A549 (cell line): Measurements from ENCODE around the gene ZNF865. TPM values are rescaled to one million over a fixed set of nuclear protein-coding genes. Genes with fewer than 3 reads are reported as not detected.

Experiments
- ATAC-seq, 2 experiments: fragments of 200-7000 bp in 1 of 2; fragments of >200 bp in 1 of 2; cut with Nextera tagmentation in 1 of 2; cut with Tn5 transposase in 1 of 2; 3 replicates each; pipeline versions ENCODE4 v1.8.0 to v1.9.1; 2018 to 2020; ENCODE audit warnings: mild to moderate bottlenecking in 1 of 2, moderate library complexity in 1 of 2
- CTCF ChIA-PET: fragments of 300-600 bp; sonication (Branson Sonifier 250); formaldehyde crosslinking; extraction: SDS; loops from one replicate; lab custom pipeline; 2021; ENCODE audit warnings: antibody characterized with exemption, inconsistent platforms; lab: Yijun Ruan, JAX
- POLR2A ChIA-PET: fragments of 350-600 bp; formaldehyde crosslinking; extraction: SDS; loops from one replicate; lab custom pipeline; 2021; ENCODE audit warnings: antibody characterized with exemption, inconsistent platforms; lab: Yijun Ruan, JAX
- DNase-seq, 2 experiments: peaks; one replicate each; pipeline versions ENCODE4 v3.0.0 to v3.0.0-alpha.2; 2011 to 2016; ENCODE audit warnings: low read depth in 1 of 2, low spot score in 1 of 2
- FAIRE-seq: peaks from 2 replicates; lab custom pipeline; 2011; peaks lifted over from hg19 to GRCh38; lab: Jason Lieb, UNC
- H3K27ac ChIP-seq, 2 experiments: fragments of >200 bp; sonication (Bioruptor Twin); formaldehyde crosslinking; 3 replicates each; pipeline ENCODE4 v1.5.1; 2016 to 2017
- H3K4me1 ChIP-seq: fragments of >200 bp; sonication (Bioruptor Twin); formaldehyde crosslinking; 3 replicates; pipeline ENCODE4 v1.6.1; 2016
- H3K4me2 ChIP-seq: fragments of >200 bp; sonication (Bioruptor Twin); formaldehyde crosslinking; 3 replicates; pipeline ENCODE4 v1.6.1; 2016
- H3K4me3 ChIP-seq: fragments of >200 bp; sonication (Bioruptor Twin); formaldehyde crosslinking; 3 replicates; pipeline ENCODE4 v1.5.1; 2016
- H3K9me3 ChIP-seq: fragments of >200 bp; sonication (Bioruptor Twin); formaldehyde crosslinking; 3 replicates; pipeline ENCODE4 v1.6.1; 2016
- EHF ChIP-seq: fragments of 250-450 bp; sonication (Bioruptor Pico); IDR thresholded peaks from 2 replicates; pipeline ENCODE4 v1.5.0; 2020; ENCODE audit warnings: mild to moderate bottlenecking
- EHMT2 ChIP-seq: fragments of 200-600 bp; sonication (generic); IDR thresholded peaks from 2 replicates; pipeline ENCODE4 v1.6.1; 2016; ENCODE audit warnings: antibody characterized with exemption, low read depth, mild to moderate bottlenecking, moderate library complexity
- FOSB ChIP-seq: fragments of 250-450 bp; sonication (Bioruptor Pico); IDR thresholded peaks from 2 replicates; pipeline ENCODE4 v1.5.0; 2020; ENCODE audit warnings: mild to moderate bottlenecking, moderate library complexity
- FOSL2 ChIP-seq, 2 experiments: fragments of 450-650 bp in 1 of 2; fragments of >200 bp in 1 of 2; sonication (Bioruptor Twin) in 1 of 2; formaldehyde crosslinking; IDR thresholded peaks; 2 replicates each; pipeline versions ENCODE4 v1.5.0 to v1.6.1; 2016 to 2020; ENCODE audit warnings: mild to moderate bottlenecking in 1 of 2, moderate library complexity in 1 of 2
- FOXS1 ChIP-seq: fragments of 250-450 bp; sonication (Bioruptor Pico); IDR thresholded peaks from 2 replicates; pipeline ENCODE4 v1.5.0; 2020; ENCODE audit warnings: mild to moderate bottlenecking, moderate library complexity
- HDAC2 ChIP-seq: fragments of 200-600 bp; sonication (generic); IDR thresholded peaks from 2 replicates; pipeline ENCODE4 v1.6.1; 2016
- HOXB13 ChIP-seq: fragments of 250-450 bp; sonication (Bioruptor Pico); IDR thresholded peaks from 2 replicates; pipeline ENCODE4 v1.5.0; 2020; ENCODE audit warnings: low read depth, mild to moderate bottlenecking, moderate library complexity
- JUN ChIP-seq, 2 experiments: fragments of >200 bp; sonication (Bioruptor Twin); formaldehyde crosslinking; IDR thresholded peaks; 2 replicates in 1 of 2; 3 replicates in 1 of 2; pipeline ENCODE4 v1.6.1; 2016 to 2017
- JUNB ChIP-seq: fragments of >200 bp; sonication (Bioruptor Twin); formaldehyde crosslinking; IDR thresholded peaks from 2 replicates; pipeline ENCODE4 v1.6.1; 2016
- KDM1A ChIP-seq: fragments of 200-600 bp; sonication (generic); IDR thresholded peaks from 2 replicates; pipeline ENCODE4 v1.6.1; 2016; ENCODE audit warnings: low read depth, mild to moderate bottlenecking
- PBX3 ChIP-seq: IDR thresholded peaks from 2 replicates; pipeline ENCODE4 v1.6.1; 2012
- PHF8 ChIP-seq: fragments of 200-600 bp; sonication (generic); IDR thresholded peaks from 2 replicates; pipeline ENCODE4 v1.6.1; 2016; ENCODE audit warnings: low read depth, mild to moderate bottlenecking, antibody characterized with exemption, moderate library complexity, borderline replicate concordance
- POLR2A ChIP-seq: IDR thresholded peaks from 2 replicates; pipeline ENCODE4 v1.6.1; 2012; ENCODE audit warnings: mild to moderate bottlenecking, low read length
- POLR2AphosphoS2 ChIP-seq: conservative IDR thresholded peaks from 2 replicates; pipeline ENCODE4 v1.6.1; 2012; ENCODE audit warnings: low read length, improper control_type of control experiment, inconsistent platforms
- RARB ChIP-seq: fragments of 250-450 bp; sonication (Bioruptor Pico); IDR thresholded peaks from 2 replicates; pipeline ENCODE4 v1.8.0; 2021; ENCODE audit warnings: mild to moderate bottlenecking, moderate library complexity
- RCOR1 ChIP-seq: fragments of 150-350 bp; IDR thresholded peaks from 2 replicates; pipeline ENCODE4 v1.6.1; 2014; ENCODE audit warnings: antibody characterized with exemption, low read length, low read depth
- RNF2 ChIP-seq: fragments of 200-600 bp; sonication (generic); IDR thresholded peaks from 2 replicates; pipeline ENCODE4 v1.6.1; 2016; ENCODE audit warnings: low read depth, mild to moderate bottlenecking, antibody characterized with exemption, moderate library complexity, borderline replicate concordance
- SMC3 ChIP-seq: fragments of >200 bp; sonication (Bioruptor Twin); formaldehyde crosslinking; IDR thresholded peaks from 3 replicates; pipeline ENCODE4 v1.6.1; 2018; ENCODE audit warnings: inconsistent platforms
- SREBF2 ChIP-seq: fragments of 450-650 bp; IDR thresholded peaks from 2 replicates; pipeline ENCODE4 v1.6.1; 2014; ENCODE audit warnings: mild to moderate bottlenecking, moderate library complexity
- TP53 ChIP-seq: fragments of 250-450 bp; sonication (Bioruptor Pico); IDR thresholded peaks from 2 replicates; pipeline ENCODE4 v1.5.0; 2021; ENCODE audit warnings: mild to moderate bottlenecking, moderate library complexity
- USF2 ChIP-seq: fragments of 450-650 bp; IDR thresholded peaks from 2 replicates; pipeline ENCODE4 v1.6.1; 2014; ENCODE audit warnings: antibody characterized with exemption
- WGBS: methylation state at CpG from one replicate; pipeline ENCODE4 v1.1.6; 2017; ENCODE audit errors: missing lambda C conversion rate; 5-methylcytosine and 5-hydroxymethylcytosine counted together
- polyA plus RNA-seq, 4 experiments: library from polyadenylated mRNA; depleted of rRNA in 3 of 4; stranded (reverse); fragments of >200 nt; fragmentation: RNase III in 1 of 4; extraction: RNeasy Plus Mini Kit Qiagen cat#74134 plus additional on column Dnase treatment in 1 of 4; gene quantifications; 2 replicates in 3 of 4; 3 replicates in 1 of 4; pipeline ENCODE4 v1.2.3, GENCODE V29; 2011 to 2017
- TF ChIP-seq, protein P1 (sequence below): fragments of >200 bp; sonication (Bioruptor Twin); formaldehyde crosslinking; IDR thresholded peaks from 2 replicates; pipeline ENCODE4 v1.6.1; 2016

ZNF865 gene
- polyA plus RNA-seq, 2 of the 4 experiments (the other 2 are of a cell fraction) = 2.1 to 7.9 TPM

- H3K9me3 ChIP-seq = no peaks in the 10 kb centered on the region
- no peak overlapping the region for H3K4me2 ChIP-seq
- peaks cover 13% of the 10 kb centered on the region for H3K4me1 ChIP-seq
- H3K27ac ChIP-seq = no peak overlapping the region
- no peak overlapping the region for H3K4me3 ChIP-seq
- DNase-seq = no peak
- TF ChIP-seq PHF8 (no peak), POLR2AphosphoS2 (no peak), POLR2A (no peak), FOSB (CRISPR knock-in tag) (no peak), EHMT2 (no peak), FOXS1 (CRISPR knock-in tag) (no peak)
- TF ChIP-seq, protein P1, sequence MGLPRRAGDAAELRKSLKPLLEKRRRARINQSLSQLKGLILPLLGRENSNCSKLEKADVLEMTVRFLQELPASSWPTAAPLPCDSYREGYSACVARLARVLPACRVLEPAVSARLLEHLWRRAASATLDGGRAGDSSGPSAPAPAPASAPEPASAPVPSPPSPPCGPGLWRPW = no peak
- TF ChIP-seq, all 56 proteins: peak for 0
- CTCF ChIA-PET = interaction anchor here (0.9 to 1.4 kb wide), 3 partner anchors 27 to 72 kb away, joined by 3 to 4 read pairs (median 3); no protein-coding TSS in a partner anchor
- POLR2A ChIA-PET = interaction anchor here (1.3 kb wide), 1 partner anchor 22 kb away, joined by 3 read pairs; the partner anchor contains the start of gene FIZ1
- 89% methylated on average over 5 of the region's 5 CpGs for WGBS
- ATAC-seq (no peak), FAIRE-seq (no peak)
Observed at GRCh38 chr19:55576746-55577145, 28.7 kb upstream of the ZNF865 start.

GRCh38 chr19:55578031-55578760 lies 27.3 kb upstream of the ZNF865 start:
- H3K4me1 ChIP-seq = peaks cover 23% of the 10 kb centered on the region
- FAIRE-seq = no peak
- WGBS = 96% methylated on average over 72 of the region's 83 CpGs
- TF ChIP-seq HOXB13 (CRISPR knock-in tag) (no peak), EHF (no peak), USF2 (no peak), JUN (IDR thresholded peaks at IDR 0.05) (no peak), JUNB (no peak), POLR2A (no peak), HDAC2 (no peak), SREBF2 (no peak), RNF2 (no peak), SMC3 (no peak), POLR2AphosphoS2 (no peak), TP53 (no peak), FOSB (CRISPR knock-in tag) (no peak), RCOR1 (no peak), PBX3 (no peak), KDM1A (no peak), FOSL2 (IDR thresholded peaks at IDR 0.05) (no peak), FOSL2 (CRISPR knock-in tag; IDR thresholded peaks at IDR 0.05) (no peak), RARB (CRISPR knock-in tag) (no peak)
- CTCF ChIA-PET = interaction anchor here (1.0 to 1.3 kb wide), 4 partner anchors 8 to 111 kb away, joined by 3 to 5 read pairs (median 4); partner anchors contain the start of gene ZNF865
- ATAC-seq = no peak
- DNase-seq = no peak
- no peaks in the 10 kb centered on the region for H3K9me3 ChIP-seq
- H3K4me2 ChIP-seq = no peak overlapping the region
- no peak overlapping the region for H3K4me3 ChIP-seq
- POLR2A ChIA-PET = no interaction called here
- no peak overlapping the region for H3K27ac ChIP-seq
